Activated CD8-positive, alpha-beta memory T cell treated with anti-CD3 and anti-CD28 coated beads for 36 hours (primary cell): ENCODE data around the gene STIL. TPM values are rescaled to one million over a fixed set of nuclear protein-coding genes. Genes with fewer than 3 reads are reported as not detected.

Experiments used
- CTCF ChIA-PET: fragments of 350-600 bp; sonication (Branson Sonifier 250); formaldehyde crosslinking; loops from one replicate; lab custom pipeline; 2021; ENCODE audit warnings: antibody characterized with exemption; lab: Charles Lee
- POLR2A ChIA-PET: fragments of 350-600 bp; sonication (Branson Sonifier 250); formaldehyde crosslinking; loops from one replicate; lab custom pipeline; 2021; ENCODE audit warnings: antibody characterized with exemption; lab: Charles Lee
- total RNA-seq, 2 experiments: library from RNA; stranded (reverse); gene quantifications; one replicate each; pipeline ENCODE4 v1.2.3, GENCODE V29; 2021

Gene STIL
- total RNA-seq, 2 experiments from 2014 or later = 21.9 to 22.2 TPM

- ChIA-PET CTCF (interaction anchor here (0.9 kb wide), 1 partner anchor 48 kb away, joined by 4 read pairs; no protein-coding TSS in a partner anchor), POLR2A (no interaction called here)
Observed at GRCh38 chr1:47227341-47228232, 86.4 kb downstream of the STIL start.

GRCh38 chr1:47226839-47227215 is 87.1 kb downstream of the STIL start:
- CTCF ChIA-PET = interaction anchor here (0.9 kb wide), 1 partner anchor 47 kb away, joined by 4 read pairs; no protein-coding TSS in a partner anchor
- POLR2A ChIA-PET = no interaction called here

GRCh38 chr1:47226121-47226838 is 87.7 kb downstream of the STIL start:
- CTCF ChIA-PET = interaction anchor here (0.9 kb wide), 1 partner anchor 47 kb away, joined by 4 read pairs; no protein-coding TSS in a partner anchor
- POLR2A ChIA-PET = no interaction called here

GRCh38 chr1:47225430-47226100 is 88.4 kb downstream of the STIL start:
- POLR2A ChIA-PET = no interaction called here
- CTCF ChIA-PET = no interaction called here

GRCh38 chr1:47224676-47225399 is 89.1 kb downstream of the STIL start:
- POLR2A ChIA-PET = no interaction called here
- CTCF ChIA-PET = interaction anchor here (0.6 kb wide), 1 partner anchor 40 kb away, joined by 4 read pairs; no protein-coding TSS in a partner anchor

- ChIA-PET CTCF (no interaction called here), POLR2A (no interaction called here)
Observed at GRCh38 chr1:47223921-47224675, 89.8 kb downstream of the STIL start.

GRCh38 chr1:47223174-47223920 is 90.6 kb downstream of the STIL start:
- ChIA-PET CTCF (no interaction called here), POLR2A (interaction anchor here (0.5 kb wide), 1 partner anchor 132 kb away, joined by 3 read pairs; no protein-coding TSS in a partner anchor)

GRCh38 chr1:47222476-47222875 is 91.5 kb downstream of the STIL start:
- POLR2A ChIA-PET = interaction anchor here (0.5 kb wide), 1 partner anchor 133 kb away, joined by 3 read pairs; no protein-coding TSS in a partner anchor
- CTCF ChIA-PET = no interaction called here

GRCh38 chr1:47219590-47220220 is 94.2 kb downstream of the STIL start:
- CTCF ChIA-PET = no interaction called here
- POLR2A ChIA-PET = no interaction called here

GRCh38 chr1:47219001-47219400 is 94.9 kb downstream of the STIL start:
- POLR2A ChIA-PET = no interaction called here
- CTCF ChIA-PET = no interaction called here

GRCh38 chr1:47216278-47217059 is 97.5 kb downstream of the STIL start:
- CTCF ChIA-PET = no interaction called here
- POLR2A ChIA-PET = no interaction called here

- POLR2A ChIA-PET = no interaction called here
- CTCF ChIA-PET = no interaction called here
Observed at GRCh38 chr1:47215713-47216112, 98.2 kb downstream of the STIL start.

GRCh38 chr1:47214549-47214948 is 99.4 kb downstream of the STIL start:
- ChIA-PET POLR2A (no interaction called here), CTCF (no interaction called here)

GRCh38 chr1:47213230-47213963 is 100.5 kb downstream of the STIL start:
- POLR2A ChIA-PET = no interaction called here
- CTCF ChIA-PET = no interaction called here

GRCh38 chr1:47212636-47213229 is 101.2 kb downstream of the STIL start:
- ChIA-PET CTCF (no interaction called here), POLR2A (no interaction called here)
